ENCODE results near the gene PCNX2. TPM values are rescaled to one million over a fixed set of nuclear protein-coding genes. Genes with fewer than 3 reads are reported as not detected.

The PCNX2 gene
- total RNA-seq, 1 experiment from 2014 or later, result 18.6 TPM

DNA sequence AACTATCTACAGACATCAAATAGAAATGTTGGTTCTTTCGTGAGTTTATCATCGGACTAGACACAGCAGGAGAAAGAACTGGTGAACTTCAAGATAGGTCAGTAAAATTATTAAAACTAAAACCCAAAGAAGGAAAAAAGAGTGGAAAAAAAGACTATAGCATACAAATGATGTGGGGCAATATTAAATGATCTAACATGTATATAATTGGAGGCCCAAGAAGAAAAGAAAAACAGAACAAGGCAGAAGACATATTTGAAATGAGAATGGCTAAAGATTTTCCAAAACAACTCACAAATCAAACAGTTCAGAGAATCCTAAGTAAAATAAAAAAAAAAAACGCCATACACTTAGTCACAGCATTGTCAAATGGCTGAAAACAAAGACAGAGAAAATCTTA, 101.8 kb downstream of the PCNX2 start:
- Histone ChIP-seq H3K4me1 (replicated peaks; ENCODE audit: insufficient read depth) (peaks cover 9% of the 10 kb centered on the region), H3K27ac (no peak overlapping the region), H3F3A (ENCODE audit: insufficient read depth, low read depth) (no peaks in the 10 kb centered on the region), H3K4me3 (no peak overlapping the region), H3K9me3 (ENCODE audit: insufficient read depth, low read depth) (peaks cover 6% of the 10 kb centered on the region; the same call in 1 of the 2 replicates), H3K27me3 (ENCODE audit: insufficient read depth, low read depth) (no peaks in the 10 kb centered on the region), H3K9me2 (ENCODE audit: insufficient read depth) (peaks cover 3% of the 10 kb centered on the region; the same call in 1 of the 2 replicates), H3K4me2 (no peak overlapping the region), H2AFZ (no peak overlapping the region), H3K79me2 (ENCODE audit: low read depth) (no peaks in the 10 kb centered on the region), H4K20me1 (ENCODE audit: insufficient read depth) (no peaks in the 10 kb centered on the region), H3K36me3 (ENCODE audit: low read depth) (peaks cover 18% of the 10 kb centered on the region)
- ChIA-PET POLR2A (ENCODE audit: unreplicated experiment) (no interaction called here), CTCF (no interaction called here)
- TF ChIP-seq, protein P1, sequence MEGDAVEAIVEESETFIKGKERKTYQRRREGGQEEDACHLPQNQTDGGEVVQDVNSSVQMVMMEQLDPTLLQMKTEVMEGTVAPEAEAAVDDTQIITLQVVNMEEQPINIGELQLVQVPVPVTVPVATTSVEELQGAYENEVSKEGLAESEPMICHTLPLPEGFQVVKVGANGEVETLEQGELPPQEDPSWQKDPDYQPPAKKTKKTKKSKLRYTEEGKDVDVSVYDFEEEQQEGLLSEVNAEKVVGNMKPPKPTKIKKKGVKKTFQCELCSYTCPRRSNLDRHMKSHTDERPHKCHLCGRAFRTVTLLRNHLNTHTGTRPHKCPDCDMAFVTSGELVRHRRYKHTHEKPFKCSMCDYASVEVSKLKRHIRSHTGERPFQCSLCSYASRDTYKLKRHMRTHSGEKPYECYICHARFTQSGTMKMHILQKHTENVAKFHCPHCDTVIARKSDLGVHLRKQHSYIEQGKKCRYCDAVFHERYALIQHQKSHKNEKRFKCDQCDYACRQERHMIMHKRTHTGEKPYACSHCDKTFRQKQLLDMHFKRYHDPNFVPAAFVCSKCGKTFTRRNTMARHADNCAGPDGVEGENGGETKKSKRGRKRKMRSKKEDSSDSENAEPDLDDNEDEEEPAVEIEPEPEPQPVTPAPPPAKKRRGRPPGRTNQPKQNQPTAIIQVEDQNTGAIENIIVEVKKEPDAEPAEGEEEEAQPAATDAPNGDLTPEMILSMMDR (conservative IDR thresholded peaks at IDR 0.05), result no peak
- no peak for TF ChIP-seq EZH2 (IDR thresholded peaks at IDR 0.05; ENCODE audit: low read depth)
- BruUV-seq (replicated peaks), result no TSS peak
- intact Hi-C loops (cut with micrococcal nuclease; ENCODE audit: unreplicated experiment), result no loop called here
- DNase-seq, result no peak

DNA sequence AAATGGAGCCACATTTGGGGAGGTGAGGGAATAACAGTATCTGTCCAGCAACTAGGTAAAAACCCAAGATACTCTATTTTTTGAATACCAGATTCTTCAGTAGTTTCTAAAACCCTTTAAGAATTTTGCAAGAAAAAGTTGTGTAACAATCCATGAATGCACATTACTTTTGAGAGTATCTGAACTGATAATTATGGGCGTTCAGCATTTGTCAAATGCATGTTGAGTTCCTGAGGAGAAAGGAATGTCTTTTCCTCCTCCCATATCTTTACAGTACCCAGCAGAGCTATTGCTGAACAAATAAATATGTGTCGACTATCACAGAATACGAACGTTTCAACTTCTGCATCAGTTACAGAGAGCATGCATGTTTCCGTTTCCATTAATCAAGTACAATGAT, 104.5 kb downstream of the PCNX2 start:
- no peak overlapping the region for H3K27ac ChIP-seq
- no peak overlapping the region for H3K4me2 ChIP-seq
- no peaks in the 10 kb centered on the region for H3K4me1 ChIP-seq (replicated peaks; ENCODE audit: insufficient read depth)
- peaks cover 12% of the 10 kb centered on the region for H3K36me3 ChIP-seq (ENCODE audit: low read depth)
- H3K9me2 ChIP-seq (ENCODE audit: insufficient read depth), result no peaks in the 10 kb centered on the region; the same call in 1 of the 2 replicates
- POLR2A ChIA-PET (ENCODE audit: unreplicated experiment), result no interaction called here
- H3K27me3 ChIP-seq (ENCODE audit: insufficient read depth, low read depth), result no peaks in the 10 kb centered on the region
- H3K79me2 ChIP-seq (ENCODE audit: low read depth), result no peaks in the 10 kb centered on the region
- no peak overlapping the region for H2AFZ ChIP-seq
- H3K9me3 ChIP-seq (ENCODE audit: insufficient read depth, low read depth), result 0 out of 2 replicates have a peak, but pooled peaks cover 6% of the 10 kb centered on the region
- no TSS peak for BruUV-seq (replicated peaks)
- H3K4me3 ChIP-seq, result no peak overlapping the region
- H4K20me1 ChIP-seq (ENCODE audit: insufficient read depth), result no peaks in the 10 kb centered on the region
- no peak for TF ChIP-seq EZH2 (IDR thresholded peaks at IDR 0.05; ENCODE audit: low read depth)
- TF ChIP-seq, protein P1 (conservative IDR thresholded peaks at IDR 0.05), result no peak
- intact Hi-C loops (cut with micrococcal nuclease; ENCODE audit: unreplicated experiment), result no loop called here
- CTCF ChIA-PET, result no interaction called here
- no peaks in the 10 kb centered on the region for H3F3A ChIP-seq (ENCODE audit: insufficient read depth, low read depth)
- no peak for DNase-seq

DNA sequence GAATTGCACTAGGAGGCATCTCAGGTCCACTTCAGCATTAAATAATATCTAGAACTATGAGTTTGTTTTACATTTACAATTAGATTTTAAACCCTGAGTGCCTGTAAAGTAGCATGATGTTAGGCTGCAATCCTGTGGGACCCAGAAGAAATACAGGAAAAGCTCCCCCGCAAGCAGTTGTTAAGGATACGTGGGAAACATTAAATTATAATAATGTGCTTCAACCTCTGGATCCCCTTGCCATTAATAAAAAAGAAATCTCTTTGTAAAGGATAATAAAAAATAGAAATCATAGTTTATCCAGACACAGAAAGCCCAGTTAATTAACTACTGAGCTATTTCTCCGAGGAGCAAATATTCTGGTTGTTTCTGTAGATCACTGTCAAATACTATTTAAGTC, 106.0 kb downstream of the PCNX2 start:
- Histone ChIP-seq H3K4me3 (no peak overlapping the region), H4K20me1 (ENCODE audit: insufficient read depth) (no peaks in the 10 kb centered on the region), H3K9me2 (ENCODE audit: insufficient read depth) (no peaks in the 10 kb centered on the region; the same call in 1 of the 2 replicates), H3F3A (ENCODE audit: insufficient read depth, low read depth) (no peaks in the 10 kb centered on the region), H3K4me2 (no peak overlapping the region), H3K9me3 (ENCODE audit: insufficient read depth, low read depth) (no peaks in the 10 kb centered on the region), H2AFZ (no peak overlapping the region), H3K27ac (no peak overlapping the region), H3K36me3 (ENCODE audit: low read depth) (0 out of 2 replicates have a peak, but pooled peaks cover 4% of the 10 kb centered on the region), H3K27me3 (ENCODE audit: insufficient read depth, low read depth) (no peaks in the 10 kb centered on the region), H3K4me1 (replicated peaks; ENCODE audit: insufficient read depth) (no peaks in the 10 kb centered on the region), H3K79me2 (ENCODE audit: low read depth) (no peaks in the 10 kb centered on the region)
- TF ChIP-seq, protein P1 (conservative IDR thresholded peaks at IDR 0.05), result no peak
- no peak for TF ChIP-seq EZH2 (IDR thresholded peaks at IDR 0.05; ENCODE audit: low read depth)
- BruUV-seq (replicated peaks), result no TSS peak
- CTCF ChIA-PET, result no interaction called here
- POLR2A ChIA-PET (ENCODE audit: unreplicated experiment), result no interaction called here
- intact Hi-C loops (cut with micrococcal nuclease; ENCODE audit: unreplicated experiment), result no loop called here
- no peak for DNase-seq

Measured in PC-9 (cell line).